GM13977 (cell line): ENCODE data around the gene LSM11.

ENCODE experiments used
- DNase-seq: peaks from one replicate; pipeline ENCODE4 v3.0.0; 2012; ENCODE audit warnings: low spot score
- in situ Hi-C: fragments of 300-500 bp; cut with MboI; formaldehyde crosslinking; loops from one replicate; pipeline ENCODE4 v1.12.0; 2022; ENCODE audit warnings: low sequenced_read_pairs, low pct_unique_long_range_greater_than_20kb, mixed read lengths, inconsistent platforms; ENCODE audit not compliant: unreplicated experiment
- TF ChIP-seq, protein P1 (sequence below): IDR thresholded peaks from 2 replicates; pipeline ENCODE4 v1.5.1; 2012; ENCODE audit warnings: mild to moderate bottlenecking, control low read depth; ENCODE audit not compliant: insufficient read depth; ENCODE audit errors: extremely low read depth, missing control alignments

LSM11 gene

DNA sequence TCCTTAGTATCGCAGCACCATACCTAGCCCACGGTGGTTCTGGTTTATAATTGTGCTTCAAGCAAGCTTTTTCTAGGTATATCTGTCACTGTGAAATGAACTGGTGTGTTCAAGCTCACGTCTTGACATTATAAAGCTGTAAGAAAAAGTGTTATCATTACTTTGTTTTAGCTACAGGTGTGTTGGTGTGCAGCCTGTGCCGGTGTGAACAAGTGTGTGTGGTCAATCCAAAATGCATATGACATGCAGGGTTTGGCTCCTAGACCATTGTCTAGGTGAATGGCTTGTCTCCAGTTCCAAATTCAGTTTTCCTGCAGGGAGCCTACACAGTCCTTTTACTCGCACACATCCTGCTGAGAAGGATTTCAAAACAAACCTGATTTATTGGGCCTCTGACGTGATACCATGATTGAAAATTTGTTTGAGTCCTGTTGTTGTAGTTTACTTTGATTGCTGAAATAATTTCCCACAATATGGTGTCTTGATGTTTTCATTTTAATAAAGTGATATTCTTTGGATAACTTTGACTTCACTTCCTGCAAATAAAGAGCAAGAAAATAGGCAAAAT is 3.7 kb downstream of the LSM11 start:
- TF ChIP-seq, protein P1, sequence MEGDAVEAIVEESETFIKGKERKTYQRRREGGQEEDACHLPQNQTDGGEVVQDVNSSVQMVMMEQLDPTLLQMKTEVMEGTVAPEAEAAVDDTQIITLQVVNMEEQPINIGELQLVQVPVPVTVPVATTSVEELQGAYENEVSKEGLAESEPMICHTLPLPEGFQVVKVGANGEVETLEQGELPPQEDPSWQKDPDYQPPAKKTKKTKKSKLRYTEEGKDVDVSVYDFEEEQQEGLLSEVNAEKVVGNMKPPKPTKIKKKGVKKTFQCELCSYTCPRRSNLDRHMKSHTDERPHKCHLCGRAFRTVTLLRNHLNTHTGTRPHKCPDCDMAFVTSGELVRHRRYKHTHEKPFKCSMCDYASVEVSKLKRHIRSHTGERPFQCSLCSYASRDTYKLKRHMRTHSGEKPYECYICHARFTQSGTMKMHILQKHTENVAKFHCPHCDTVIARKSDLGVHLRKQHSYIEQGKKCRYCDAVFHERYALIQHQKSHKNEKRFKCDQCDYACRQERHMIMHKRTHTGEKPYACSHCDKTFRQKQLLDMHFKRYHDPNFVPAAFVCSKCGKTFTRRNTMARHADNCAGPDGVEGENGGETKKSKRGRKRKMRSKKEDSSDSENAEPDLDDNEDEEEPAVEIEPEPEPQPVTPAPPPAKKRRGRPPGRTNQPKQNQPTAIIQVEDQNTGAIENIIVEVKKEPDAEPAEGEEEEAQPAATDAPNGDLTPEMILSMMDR: no peak
- DNase-seq: no peak
- in situ Hi-C loops: loop anchor here (25.0 kb wide), 1 partner anchor 410 kb away; a partner anchor contains a TSS

DNA sequence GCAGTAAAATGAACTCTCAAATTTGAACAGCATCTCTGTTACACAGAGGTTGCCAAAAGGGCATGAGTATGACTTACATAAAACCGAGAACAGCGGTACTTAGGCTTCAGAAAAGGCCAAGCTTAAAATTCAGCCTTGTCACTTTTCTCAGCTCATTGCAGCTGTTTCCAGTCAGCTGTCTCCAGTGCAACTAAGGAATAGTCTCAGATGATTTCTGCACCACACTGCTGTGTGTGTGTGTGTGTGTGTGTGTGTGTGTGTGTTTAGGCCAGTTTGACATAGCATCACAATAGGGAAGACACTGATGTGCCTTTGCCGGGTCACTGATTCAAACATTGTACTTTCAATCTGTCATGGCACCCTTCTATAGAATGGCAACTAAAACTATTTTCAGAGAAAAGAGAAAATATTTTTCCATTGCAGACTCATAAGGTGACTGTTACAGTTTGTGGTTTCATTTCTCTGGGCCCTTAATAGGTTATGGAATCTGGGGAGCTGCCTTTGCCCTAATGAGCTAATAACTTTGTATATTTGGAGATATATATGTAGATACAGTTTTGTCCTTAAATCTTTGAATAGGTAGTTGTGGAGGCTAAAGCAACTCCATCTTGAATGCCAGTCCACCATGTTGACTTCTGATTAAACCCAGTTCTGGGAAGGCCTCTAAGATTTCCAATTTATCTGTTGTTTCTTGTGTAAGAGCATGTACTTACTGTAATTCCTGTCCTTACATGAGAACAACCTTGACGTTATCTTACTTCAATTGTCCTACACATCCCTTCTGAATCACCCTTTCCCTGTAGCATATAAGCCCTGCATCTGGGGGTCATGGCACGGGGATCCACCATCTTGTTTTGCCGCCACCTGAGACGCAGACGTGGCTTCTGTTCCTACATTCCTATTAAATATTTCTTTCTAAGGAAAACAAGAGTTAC is 4.5 kb downstream of the LSM11 start:
- no peak for DNase-seq
- TF ChIP-seq, protein P1: no peak
- in situ Hi-C loops: loop anchor here (25.0 kb wide), 1 partner anchor 411 kb away; a partner anchor contains a TSS

DNA sequence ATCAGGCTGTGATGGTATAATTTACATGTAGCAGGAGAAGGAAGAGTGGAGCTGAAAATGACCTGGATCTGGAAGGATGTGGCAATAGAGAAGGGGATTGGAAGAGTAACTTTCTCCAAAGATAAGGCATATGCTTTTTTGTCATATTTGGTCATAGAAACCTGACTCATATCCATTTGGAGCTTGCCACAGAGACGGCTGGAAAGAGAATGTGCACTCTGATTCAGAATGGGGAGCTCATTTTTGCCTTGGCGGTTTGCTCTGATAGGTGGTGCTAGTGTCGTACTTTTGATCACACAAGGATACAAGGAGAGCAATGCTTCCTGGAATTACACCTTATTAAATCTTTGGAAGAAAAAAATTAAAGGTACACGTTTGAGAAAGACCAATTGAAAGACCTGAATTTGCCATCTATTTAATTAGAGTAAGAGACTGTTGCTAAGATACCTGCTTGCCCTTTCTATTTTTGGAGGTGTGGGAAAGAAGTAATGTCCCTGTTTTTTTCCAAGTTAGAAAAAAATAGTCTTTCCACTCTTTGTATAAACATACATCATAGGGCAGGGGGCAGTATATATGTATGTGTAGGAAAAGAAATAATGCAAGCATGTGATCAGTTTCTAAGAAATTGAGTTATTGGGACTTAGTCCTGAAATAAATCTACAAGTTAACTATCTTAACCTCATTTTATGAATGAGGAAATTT is 5.4 kb downstream of the LSM11 start:
- no peak for DNase-seq
- TF ChIP-seq, protein P1: no peak
- in situ Hi-C loops: loop anchor here (25.0 kb wide), 1 partner anchor 412 kb away; a partner anchor contains a TSS

DNA sequence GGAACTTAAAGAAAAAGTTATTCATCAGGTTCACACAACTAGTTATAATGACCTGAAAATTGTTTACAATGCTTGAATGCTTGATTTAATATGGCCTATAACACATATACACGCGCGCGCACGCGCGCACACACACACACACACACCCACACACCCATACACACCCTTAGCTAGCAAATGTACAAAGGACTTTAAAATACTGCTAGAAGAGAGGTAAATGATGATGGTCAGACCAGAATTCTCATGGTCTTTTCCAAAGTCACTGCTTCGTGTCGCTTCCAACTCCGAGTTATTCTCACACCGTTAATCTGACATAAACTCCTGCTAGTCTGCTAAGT is 5.9 kb downstream of the LSM11 start:
- TF ChIP-seq, protein P1: no peak
- in situ Hi-C loops: loop anchor here (25.0 kb wide), 1 partner anchor 412 kb away; a partner anchor contains a TSS
- DNase-seq: no peak

DNA sequence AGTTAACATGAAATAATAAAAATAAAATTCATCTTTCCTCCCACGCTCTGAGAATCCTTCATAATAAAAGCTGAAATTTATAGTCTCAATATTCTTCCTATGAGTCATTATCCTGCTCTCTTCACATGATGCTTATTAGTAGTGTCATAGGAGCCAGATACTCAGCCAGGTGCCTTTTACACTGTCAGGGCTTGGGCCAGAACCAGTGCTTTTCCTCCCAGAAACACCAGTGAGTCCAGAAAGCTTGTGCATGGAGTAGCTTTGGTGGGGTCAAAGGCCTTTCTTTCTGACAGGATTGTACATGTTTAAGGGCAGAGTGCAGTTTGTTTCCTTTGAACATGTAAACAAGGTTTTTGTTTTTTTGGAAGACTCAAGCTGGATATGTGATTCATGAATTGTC is 6.8 kb downstream of the LSM11 start:
- DNase-seq: no peak
- in situ Hi-C loops: no loop called here
- TF ChIP-seq, protein P1: no peak

DNA sequence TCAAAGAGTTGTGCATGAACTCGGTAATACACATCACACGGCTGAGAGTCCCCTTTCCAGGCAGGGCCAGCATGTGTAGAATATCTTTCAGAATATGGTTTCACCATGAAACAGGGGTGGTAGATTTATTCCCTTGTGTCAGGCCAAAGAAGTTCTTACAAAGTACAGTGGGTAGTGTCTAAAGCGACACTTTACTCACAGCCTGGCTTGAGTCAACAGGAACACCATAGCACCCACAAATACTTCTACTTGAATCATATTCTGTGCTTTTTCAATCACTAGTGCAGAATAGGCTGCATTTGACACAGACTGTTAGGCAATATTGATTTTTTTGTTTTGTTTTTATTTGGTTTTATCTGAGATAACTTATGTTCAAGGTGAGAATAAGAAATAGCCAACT is 12.6 kb downstream of the LSM11 start:
- TF ChIP-seq, protein P1: no peak
- no peak for DNase-seq
- in situ Hi-C loops: no loop called here
